HG02885 (cell line): ENCODE results near the gene GNG7.
A peak's percentile ranks its signal among the peaks of the same experiment; 100 is the strongest.
"Not testable (repeated sequence)": the region's sequence is repeated elsewhere in the genome, so short reads cannot be mapped to it uniquely, and the experiment has no call there.

Experiments used
- ATAC-seq: cut with Tn5 transposase; IDR thresholded peaks from one replicate; pipeline ENCODE4 v1.9.1; 2021; ENCODE audit warnings: mild to moderate bottlenecking; ENCODE audit not compliant: unreplicated experiment, poor library complexity

Gene GNG7

GRCh38 chr19:2627855-2628254 is 74.6 kb downstream of the GNG7 start:
- no peak for ATAC-seq

DNA sequence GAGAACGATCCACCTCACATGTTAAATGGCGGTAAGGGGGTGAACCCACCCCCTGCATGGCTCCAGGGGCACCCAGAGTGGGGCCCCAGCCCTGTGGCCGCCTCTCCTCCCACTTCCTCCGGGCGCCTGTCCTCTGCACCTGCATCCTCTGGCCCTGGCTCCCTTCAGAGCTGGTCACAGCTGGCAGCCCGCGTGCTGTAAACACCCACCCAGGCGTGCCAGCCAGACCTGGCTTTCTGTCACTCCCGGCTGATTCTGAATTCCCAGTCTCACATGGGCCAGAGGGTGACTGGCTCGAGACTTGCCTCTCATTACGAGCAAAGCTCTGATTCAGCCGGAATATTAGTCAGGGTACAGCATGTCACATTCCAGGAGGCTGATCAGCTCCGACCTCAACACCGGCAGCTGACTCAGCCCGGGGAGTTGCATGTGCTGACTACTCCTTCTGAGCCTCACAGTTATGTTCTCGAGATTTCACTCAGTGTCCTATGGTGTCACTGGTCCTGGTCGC is 75.1 kb downstream of the GNG7 start:
- no peak for ATAC-seq

GRCh38 chr19:2625434-2625833 is 77.1 kb downstream of the GNG7 start:
- no peak for ATAC-seq

- peak; percentile 36 for ATAC-seq
Measured at GRCh38 chr19:2624537-2625091, 77.9 kb downstream of the GNG7 start.

- no peak for ATAC-seq
Measured at GRCh38 chr19:2623798-2624197, 78.7 kb downstream of the GNG7 start.

DNA sequence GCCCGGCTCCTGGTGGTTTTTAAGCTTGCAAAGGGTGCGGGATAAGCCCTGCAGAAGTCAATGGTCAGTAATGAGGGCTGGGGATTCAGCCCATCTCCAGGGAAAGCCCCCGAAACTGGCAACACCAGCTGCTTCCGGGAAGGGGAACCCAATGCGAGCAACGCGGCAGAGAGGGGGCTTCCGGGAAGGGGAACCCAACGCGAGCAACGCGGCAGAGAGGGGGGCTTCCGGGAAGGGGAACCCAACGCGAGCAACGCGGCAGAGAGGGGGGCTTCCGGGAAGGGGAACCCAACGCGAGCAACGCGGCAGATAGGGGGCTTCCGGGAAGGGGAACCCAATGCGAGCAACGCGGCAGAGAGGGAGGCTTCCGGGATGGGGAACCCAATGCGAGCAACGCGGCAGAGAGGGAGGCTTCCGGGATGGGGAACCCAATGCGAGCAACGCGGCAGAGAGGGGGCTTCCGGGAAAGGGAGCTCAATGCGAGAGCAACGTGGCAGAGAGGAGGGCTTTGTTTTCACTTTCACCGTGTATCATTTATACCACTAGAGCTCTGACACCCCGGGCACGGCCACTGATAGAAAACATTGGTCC is 80.0 kb downstream of the GNG7 start:
- ATAC-seq, result not testable (repeated sequence)

DNA sequence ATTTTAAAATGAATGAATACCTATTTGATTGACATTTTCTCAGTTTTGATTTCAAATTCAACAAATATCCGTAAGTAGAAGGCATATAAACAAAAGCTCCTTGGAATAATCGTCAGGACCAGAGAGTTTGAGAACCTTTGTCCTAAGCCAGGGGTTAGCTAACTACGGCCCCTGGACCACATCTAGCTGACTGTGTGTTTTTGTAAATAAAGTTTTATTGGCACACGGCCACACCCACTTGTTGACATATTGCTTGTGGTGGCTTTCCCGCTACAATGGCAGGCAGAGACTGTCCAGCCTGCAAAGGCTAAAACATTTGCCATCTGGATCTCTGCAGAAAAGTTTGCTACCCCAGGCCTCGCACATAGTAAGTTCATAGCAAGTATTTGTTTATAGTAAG is 83.4 kb downstream of the GNG7 start:
- no peak for ATAC-seq

- no peak for ATAC-seq
Measured at GRCh38 chr19:2618611-2619010, 83.9 kb downstream of the GNG7 start.

- no peak for ATAC-seq
Measured at GRCh38 chr19:2617393-2618165, 84.9 kb downstream of the GNG7 start.

DNA sequence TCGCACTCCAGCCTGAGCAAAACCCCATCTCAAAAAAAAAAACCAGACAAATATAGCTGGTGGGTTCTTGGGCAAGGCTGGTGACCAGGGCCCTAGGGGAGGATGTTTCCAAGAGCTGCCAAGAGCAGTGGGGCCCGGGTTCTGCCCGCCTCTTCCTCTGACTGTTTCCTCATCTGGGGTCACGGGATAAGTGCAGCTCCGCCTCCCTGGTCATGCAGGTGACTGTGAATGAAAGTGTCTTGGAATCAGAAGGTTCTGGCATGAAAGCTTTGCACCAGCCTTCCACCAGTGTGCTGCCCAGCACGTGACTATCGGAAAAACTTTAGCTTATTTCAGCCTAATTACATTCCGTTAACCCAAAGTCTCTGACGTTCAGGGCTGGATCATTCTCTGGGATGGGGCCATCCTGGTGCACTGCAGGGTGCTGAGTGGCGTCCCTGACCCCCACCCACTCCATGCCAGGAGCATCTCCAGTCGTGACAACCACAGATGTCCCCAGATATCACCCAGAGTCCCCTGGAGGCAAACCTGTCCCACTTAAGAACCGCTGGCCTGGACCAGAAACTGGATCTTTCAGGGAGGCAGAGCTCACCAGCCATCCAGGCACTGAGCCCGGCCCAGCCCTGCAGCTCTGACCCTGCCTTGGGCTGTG is 85.6 kb downstream of the GNG7 start:
- no peak for ATAC-seq

- no peak for ATAC-seq
Measured at GRCh38 chr19:2615782-2616181, 86.7 kb downstream of the GNG7 start.

DNA sequence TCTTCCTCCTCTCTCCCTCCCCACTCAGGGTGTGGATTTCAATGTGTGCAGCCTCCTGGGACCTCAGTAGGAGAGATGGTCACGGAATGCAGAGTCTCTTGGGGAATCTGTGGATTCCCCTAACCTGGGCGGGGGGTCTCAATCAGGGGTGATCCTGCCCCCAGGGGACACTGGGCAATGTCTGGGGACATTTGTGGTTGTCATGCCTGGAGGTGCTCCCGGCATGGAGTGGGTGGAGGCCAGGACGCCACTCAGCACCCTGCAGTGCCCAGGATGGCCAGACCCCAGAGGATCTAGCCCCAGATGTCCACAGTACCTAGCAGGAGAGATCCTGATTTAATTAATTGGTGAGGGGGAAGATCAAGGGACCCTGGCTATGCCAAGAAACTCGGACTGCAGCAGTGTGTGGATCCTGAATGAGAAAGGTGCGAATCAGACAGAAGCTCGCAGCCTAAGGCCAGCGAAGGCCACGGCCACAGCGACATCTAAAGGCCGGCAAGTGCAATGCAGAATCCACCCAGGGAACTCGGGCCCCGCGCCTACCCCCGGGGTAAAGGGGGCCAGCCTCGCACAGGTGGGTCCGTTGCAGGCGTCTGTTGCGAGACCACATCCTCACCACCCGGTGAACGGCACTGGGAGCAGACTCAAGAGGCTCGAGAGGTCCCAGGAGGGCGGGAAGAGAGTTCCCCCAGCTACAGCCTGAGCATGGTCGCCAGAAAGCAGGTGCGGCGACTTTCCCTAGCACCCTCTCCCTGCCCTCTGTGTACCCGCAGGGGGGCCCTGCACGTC is 88.8 kb downstream of the GNG7 start:
- no peak for ATAC-seq

DNA sequence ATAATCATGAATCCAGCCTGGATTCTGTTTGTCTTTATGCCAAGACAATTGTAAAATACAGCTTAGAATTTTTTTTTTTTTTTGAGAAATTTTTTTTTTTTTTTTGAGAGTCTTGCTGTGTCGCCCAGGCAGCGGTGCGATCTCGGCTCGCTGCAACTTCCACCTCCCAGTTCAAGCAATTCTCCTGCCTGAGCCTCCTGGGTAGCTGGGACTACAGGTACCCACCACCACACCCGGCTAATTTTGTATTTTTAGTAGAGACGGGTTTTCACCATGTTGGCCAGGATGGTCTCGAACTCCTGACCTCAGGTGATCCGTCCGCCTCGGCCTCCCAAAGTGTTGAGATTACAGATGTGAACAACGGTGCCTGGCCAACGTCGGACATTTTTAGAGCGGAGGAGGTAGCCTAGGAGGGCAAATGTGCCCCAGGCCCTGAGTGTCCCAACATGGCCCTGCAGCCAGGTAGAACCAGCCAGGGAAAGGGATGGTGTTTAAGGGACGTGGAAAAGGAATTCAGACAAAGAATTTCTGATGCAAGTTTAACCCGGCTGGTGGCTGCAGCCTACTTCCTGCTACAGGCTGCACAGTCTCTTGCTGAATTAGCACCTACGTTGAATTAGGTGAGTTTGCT is 89.8 kb downstream of the GNG7 start:
- no peak for ATAC-seq

DNA sequence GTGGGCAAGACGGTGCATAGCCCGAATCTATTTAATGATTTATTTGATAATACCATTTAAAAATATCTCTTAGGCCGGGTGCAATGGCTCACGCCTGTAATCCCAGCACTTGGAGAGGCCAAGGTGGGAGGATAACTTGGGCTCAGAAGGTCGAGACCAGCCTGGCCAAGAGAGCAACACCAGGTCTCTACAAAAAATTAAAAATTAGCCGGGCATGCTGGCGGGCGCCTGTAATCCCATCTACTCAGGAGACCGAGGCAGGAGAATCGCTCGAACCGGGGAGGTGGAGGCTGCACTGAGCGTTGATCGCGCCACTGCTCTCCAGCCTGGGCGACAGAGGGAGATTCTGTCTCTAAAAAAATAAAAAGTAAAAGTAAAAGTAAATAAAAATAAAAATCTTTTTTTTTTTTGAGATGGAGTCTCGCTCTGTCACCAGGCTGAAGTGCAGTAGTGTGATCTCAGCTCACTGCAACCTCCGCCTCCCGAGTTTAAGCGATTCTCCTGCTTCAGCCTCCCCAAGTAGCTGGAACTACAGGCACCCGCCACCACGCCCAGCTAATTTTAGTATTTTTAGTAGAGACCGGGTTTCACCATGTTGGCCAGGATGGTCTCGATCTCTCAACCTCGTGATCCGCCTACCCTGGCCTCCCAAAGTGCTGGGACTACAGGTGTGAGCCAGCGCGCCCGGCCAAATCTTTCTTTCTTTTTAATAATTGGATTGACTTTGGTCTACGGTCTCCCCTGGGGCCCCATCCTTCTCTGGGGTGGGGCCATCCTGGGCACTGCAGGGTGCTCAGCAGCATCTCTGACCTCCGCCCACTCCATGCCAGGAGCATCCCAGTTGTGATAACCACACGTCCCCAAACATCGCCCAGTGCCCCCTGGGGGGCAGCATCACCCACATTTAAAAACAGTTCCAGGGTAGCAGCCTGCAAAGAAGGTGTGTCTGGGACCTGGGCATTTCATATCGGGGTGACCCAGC is 90.7 kb downstream of the GNG7 start:
- ATAC-seq, result no peak

GRCh38 chr19:2610637-2611482 is 91.6 kb downstream of the GNG7 start:
- ATAC-seq, result no peak

DNA sequence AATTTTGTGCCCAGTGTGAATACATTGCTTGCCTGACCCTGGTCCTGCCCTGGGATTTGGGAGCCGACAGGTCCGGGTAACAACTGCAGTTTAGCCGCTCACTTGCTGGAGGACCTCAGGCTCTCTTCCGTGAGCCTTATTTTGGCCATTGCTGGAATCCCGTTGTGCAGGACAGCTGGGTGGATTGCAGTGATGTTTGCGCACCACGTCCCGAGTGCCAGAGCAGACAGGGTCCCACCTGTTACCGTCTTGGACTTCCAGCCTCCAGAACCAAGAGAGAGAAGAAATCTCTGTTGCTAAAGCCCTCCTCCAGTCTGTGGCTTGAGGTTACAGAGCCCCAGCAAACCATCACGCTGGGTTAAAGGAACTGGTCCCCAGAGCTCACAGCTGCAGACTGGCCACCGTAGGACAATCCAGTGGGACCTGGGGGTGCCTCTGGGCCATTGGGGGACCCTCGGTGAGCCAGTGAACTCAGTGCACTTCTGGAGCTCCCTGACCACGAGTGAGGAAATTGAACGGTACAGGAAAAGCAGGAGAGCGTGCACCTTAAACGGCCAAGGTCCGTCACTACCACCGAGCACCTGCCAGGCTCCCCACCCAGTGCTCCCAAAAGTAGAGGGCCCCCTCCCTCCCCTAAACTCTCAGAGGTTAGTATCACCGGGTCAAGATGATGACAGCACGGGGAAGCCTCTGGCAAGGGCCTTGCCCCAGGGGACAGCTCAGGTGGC is 92.9 kb downstream of the GNG7 start:
- ATAC-seq, result no peak

DNA sequence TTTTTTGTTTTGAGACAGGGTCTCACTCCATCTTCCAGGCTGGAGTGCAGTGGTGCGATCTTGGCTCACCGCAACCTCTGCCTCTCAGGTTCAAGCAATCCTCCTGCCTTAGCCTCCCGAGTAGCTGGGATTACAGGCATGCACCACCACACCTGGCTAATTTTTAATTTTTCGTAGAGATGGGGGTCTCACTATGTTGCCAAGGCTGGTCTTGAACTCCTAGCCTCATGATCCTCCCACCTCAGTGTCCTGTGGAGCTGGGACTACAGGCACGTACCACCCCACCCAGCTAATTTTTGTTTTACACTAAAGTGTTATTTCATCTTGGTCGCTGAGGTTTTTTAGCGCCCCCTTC is 93.5 kb downstream of the GNG7 start:
- ATAC-seq, result not testable (repeated sequence)
